Measurements from ENCODE around the gene S100A11. TPM values are rescaled to one million over a fixed set of nuclear protein-coding genes. Genes with fewer than 3 reads are reported as not detected.

S100A11 gene
- total and polyA plus RNA-seq, 10 donors: 243 to 669 (median 449) TPM

DNA sequence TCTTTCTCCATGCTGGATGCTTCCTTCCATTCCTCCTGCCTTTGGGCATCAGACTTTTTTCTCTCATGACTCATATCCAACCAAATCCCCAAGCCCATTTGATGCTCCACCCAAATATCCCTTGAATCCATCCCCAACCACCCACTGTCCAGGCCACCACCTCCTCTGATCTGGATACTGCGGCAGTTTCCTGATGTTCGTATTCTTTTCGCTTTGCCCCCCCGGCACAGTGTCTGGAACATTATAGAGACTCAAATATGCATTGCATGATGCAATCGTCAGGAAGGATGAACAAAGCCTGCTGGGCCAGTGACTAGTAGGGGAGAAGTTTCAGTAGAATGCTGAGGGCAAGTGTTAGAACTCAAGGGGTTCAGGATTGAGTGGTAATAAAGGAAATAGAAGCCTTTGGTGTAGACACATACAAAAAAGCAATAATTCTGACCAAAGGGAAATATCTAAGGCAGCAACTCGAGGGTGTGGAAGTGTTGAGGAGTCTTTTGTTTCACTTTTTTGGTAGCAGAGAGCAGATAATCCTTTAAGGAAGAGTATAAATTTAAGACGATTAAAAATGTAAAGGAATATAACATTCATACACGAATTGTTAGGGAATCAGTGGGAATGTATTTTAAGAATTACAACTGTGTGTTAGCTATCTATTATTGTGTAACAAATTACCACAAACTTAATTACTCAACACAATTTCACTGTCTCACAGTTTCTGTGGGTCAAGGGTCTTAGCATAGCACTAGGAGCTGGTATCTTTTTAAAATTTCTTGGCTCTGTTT is 7.5 kb downstream of the S100A11 start:
- peak overlapping the region in 3 of 8 donors; percentile 33 to 46 (median 42) for H3K27ac ChIP-seq
- WGBS, 5 donors: 51 to 90% (median 74%) methylated on average over 8 of the region's 8 CpGs
- TF ChIP-seq POLR2A (IDR thresholded peaks at IDR 0.05): no peak
- no peak for TF ChIP-seq POLR2AphosphoS5 (IDR thresholded peaks at IDR 0.05)
- TF ChIP-seq, protein P1, sequence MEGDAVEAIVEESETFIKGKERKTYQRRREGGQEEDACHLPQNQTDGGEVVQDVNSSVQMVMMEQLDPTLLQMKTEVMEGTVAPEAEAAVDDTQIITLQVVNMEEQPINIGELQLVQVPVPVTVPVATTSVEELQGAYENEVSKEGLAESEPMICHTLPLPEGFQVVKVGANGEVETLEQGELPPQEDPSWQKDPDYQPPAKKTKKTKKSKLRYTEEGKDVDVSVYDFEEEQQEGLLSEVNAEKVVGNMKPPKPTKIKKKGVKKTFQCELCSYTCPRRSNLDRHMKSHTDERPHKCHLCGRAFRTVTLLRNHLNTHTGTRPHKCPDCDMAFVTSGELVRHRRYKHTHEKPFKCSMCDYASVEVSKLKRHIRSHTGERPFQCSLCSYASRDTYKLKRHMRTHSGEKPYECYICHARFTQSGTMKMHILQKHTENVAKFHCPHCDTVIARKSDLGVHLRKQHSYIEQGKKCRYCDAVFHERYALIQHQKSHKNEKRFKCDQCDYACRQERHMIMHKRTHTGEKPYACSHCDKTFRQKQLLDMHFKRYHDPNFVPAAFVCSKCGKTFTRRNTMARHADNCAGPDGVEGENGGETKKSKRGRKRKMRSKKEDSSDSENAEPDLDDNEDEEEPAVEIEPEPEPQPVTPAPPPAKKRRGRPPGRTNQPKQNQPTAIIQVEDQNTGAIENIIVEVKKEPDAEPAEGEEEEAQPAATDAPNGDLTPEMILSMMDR (IDR thresholded peaks at IDR 0.05 in 8 of 11, conservative IDR thresholded peaks at IDR 0.05 in 3 of 11): no peak
- peaks cover 4 to 48% (median 26%) of the 10 kb centered on the region in 6 donors for H3K4me1 ChIP-seq
- H3K9me3 ChIP-seq: no peaks in the 10 kb centered on the region
- H3K27me3 ChIP-seq (replicated peaks in 1 of 7): no peaks in the 10 kb centered on the region
- H3K36me3 ChIP-seq: peaks cover 3 to 45% (median 33%) of the 10 kb centered on the region in 6 donors
- no peak overlapping the region for H3K4me3 ChIP-seq
- no peak for DNase-seq
- intact Hi-C loops (cut with DNase I; ENCODE audit: low total_unique reads): no loop called here

DNA sequence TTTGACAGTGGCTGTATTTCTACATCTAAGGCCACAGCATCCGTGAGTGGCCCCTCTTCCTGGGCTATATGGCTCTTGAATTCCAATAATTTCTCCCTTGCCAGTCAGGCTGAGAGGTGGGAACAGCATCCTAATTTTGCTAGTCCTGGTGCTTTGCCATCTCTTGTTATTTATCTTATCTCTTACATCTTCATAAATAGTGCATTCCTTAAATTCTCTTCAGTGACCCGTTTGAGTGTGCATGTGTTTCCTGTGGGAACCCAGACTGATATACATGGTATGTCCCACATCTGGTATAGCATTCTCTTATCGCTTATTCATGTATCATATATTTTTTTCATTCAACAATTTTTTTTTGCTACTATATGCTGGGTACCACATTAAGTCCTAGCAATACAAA is 9.9 kb downstream of the S100A11 start:
- intact Hi-C loops (cut with DNase I; ENCODE audit: low total_unique reads): no loop called here
- no peak overlapping the region for H3K27ac ChIP-seq
- no peak for DNase-seq
- peaks cover 0 to 24% (median 4%) of the 10 kb centered on the region in 6 donors for H3K4me1 ChIP-seq
- H3K36me3 ChIP-seq: peaks cover 3 to 22% (median 15%) of the 10 kb centered on the region in 6 donors
- WGBS, 5 donors: 49 to 65% (median 55%) methylated on average over 3 of the region's 3 CpGs
- no peaks in the 10 kb centered on the region for H3K9me3 ChIP-seq
- no peak overlapping the region for H3K4me3 ChIP-seq
- no peaks in the 10 kb centered on the region for H3K27me3 ChIP-seq (replicated peaks in 1 of 7)
- TF ChIP-seq POLR2A (IDR thresholded peaks at IDR 0.05) (no peak), POLR2AphosphoS5 (IDR thresholded peaks at IDR 0.05) (no peak)
- TF ChIP-seq, protein P1 (IDR thresholded peaks at IDR 0.05 in 8 of 11, conservative IDR thresholded peaks at IDR 0.05 in 3 of 11): no peak

DNA sequence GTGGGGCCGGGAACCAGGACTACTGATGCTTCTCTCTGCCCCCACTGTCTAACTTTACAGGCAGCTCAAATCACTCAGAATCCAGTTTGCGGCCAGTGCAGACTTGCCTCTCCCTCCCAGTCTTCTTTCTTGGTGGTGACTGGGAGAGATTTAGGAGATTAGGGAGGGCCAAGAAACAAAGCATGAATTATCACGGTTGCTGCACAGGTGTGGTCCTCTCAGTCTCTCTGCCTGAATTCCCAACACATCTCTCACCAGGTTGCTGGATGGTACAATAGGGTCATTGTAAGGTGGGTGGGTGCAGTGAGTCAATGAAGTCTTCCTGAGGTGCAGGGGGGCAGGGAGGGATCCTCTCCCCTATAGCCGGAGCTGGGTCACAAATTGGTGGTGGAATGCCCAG is 12.6 kb downstream of the S100A11 start:
- no peak for DNase-seq
- TF ChIP-seq POLR2AphosphoS5 (IDR thresholded peaks at IDR 0.05) (no peak), POLR2A (IDR thresholded peaks at IDR 0.05) (no peak)
- TF ChIP-seq, protein P1 (IDR thresholded peaks at IDR 0.05 in 8 of 11, conservative IDR thresholded peaks at IDR 0.05 in 3 of 11): no peak
- Histone ChIP-seq H3K27me3 (replicated peaks in 1 of 7) (peaks cover 0 to 6% (median 0%) of the 10 kb centered on the region in 7 donors), H3K4me1 (peaks cover 0 to under 1% (median 0%) of the 10 kb centered on the region in 6 donors), H3K27ac (no peak overlapping the region), H3K9me3 (no peaks in the 10 kb centered on the region), H3K36me3 (no peaks in the 10 kb centered on the region), H3K4me3 (no peak overlapping the region)
- WGBS, 5 donors: 85 to 95% (median 89%) methylated on average over 4 of the region's 4 CpGs
- intact Hi-C loops (cut with DNase I; ENCODE audit: low total_unique reads): no loop called here

DNA sequence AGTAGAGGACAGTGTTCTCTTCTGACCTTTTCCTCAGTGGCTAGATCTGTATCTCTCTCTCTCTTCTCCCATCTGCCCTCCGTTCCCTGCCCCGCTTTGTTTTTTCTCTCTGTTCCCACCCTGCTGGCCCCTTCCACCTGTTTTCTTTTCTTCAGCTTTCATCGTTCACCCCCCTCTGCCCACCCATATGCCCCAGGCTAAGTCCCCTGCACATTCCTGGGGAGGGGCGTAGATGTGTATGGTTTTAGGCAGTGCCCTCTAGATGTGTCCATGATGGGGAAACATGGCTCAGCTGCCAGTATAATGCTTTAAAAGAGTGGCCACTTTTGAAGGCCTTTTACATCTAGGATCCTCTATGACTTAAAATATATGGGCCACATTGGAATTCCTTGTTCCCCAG is 13.6 kb downstream of the S100A11 start:
- Histone ChIP-seq H3K27ac (no peak overlapping the region), H3K4me3 (no peak overlapping the region), H3K27me3 (replicated peaks in 1 of 7) (peaks cover 0 to 6% (median 0%) of the 10 kb centered on the region in 7 donors), H3K4me1 (no peaks in the 10 kb centered on the region), H3K9me3 (no peaks in the 10 kb centered on the region), H3K36me3 (no peaks in the 10 kb centered on the region)
- intact Hi-C loops (cut with DNase I; ENCODE audit: low total_unique reads): no loop called here
- TF ChIP-seq POLR2AphosphoS5 (IDR thresholded peaks at IDR 0.05) (no peak), POLR2A (IDR thresholded peaks at IDR 0.05) (no peak)
- TF ChIP-seq, protein P1 (IDR thresholded peaks at IDR 0.05 in 8 of 11, conservative IDR thresholded peaks at IDR 0.05 in 3 of 11): no peak
- 89 to 95% (median 93%) methylated on average over 4 of the region's 4 CpGs for WGBS, 5 donors
- DNase-seq: no peak
